DOHH2 (cell line): Measurements from ENCODE around the gene TUBA3C.
"Not testable (repeated sequence)": the region's sequence is repeated elsewhere in the genome, so short reads cannot be mapped to it uniquely, and the experiment has no call there.

Source experiments
- H3F3A ChIP-seq: fragments of 200-600 bp; sonication (generic), shearing (Covaris generic); 2 replicates; pipeline ENCODE4 v1.6.0; 2016; ENCODE audit warnings: antibody characterized with exemption, mild to moderate bottlenecking; ENCODE audit not compliant: control insufficient read depth, insufficient read depth
- H3K27ac ChIP-seq: fragments of 200-600 bp; sonication (generic); 2 replicates; pipeline ENCODE4 v1.5.1; 2014; ENCODE audit warnings: low read depth, mild to moderate bottlenecking, low read length, moderate library complexity
- H3K27me3 ChIP-seq: fragments of 200-600 bp; sonication (generic); 2 replicates; pipeline ENCODE4 v1.6.1; 2014; ENCODE audit warnings: mild to moderate bottlenecking, low read length, mixed read lengths; ENCODE audit not compliant: control insufficient read depth
- H3K36me3 ChIP-seq: fragments of 200-600 bp; sonication (generic); 2 replicates; pipeline ENCODE4 v1.6.1; 2014; ENCODE audit warnings: mild to moderate bottlenecking, low read length, moderate library complexity, mixed read lengths; ENCODE audit not compliant: control insufficient read depth
- H3K4me1 ChIP-seq: fragments of 200-600 bp; sonication (generic); 2 replicates; pipeline ENCODE4 v1.6.1; 2014; ENCODE audit warnings: mild to moderate bottlenecking, low read length, mixed read lengths; ENCODE audit not compliant: control insufficient read depth
- H3K4me2 ChIP-seq: fragments of 200-600 bp; sonication (generic); 2 replicates; pipeline ENCODE4 v1.6.0; 2014; ENCODE audit warnings: mild to moderate bottlenecking, low read length, moderate library complexity
- H3K4me3 ChIP-seq: fragments of 200-600 bp; sonication (generic); 2 replicates; pipeline ENCODE4 v1.5.1; 2014; ENCODE audit warnings: mild to moderate bottlenecking, low read length, mixed read lengths
- H3K79me2 ChIP-seq: fragments of 200-600 bp; sonication (generic); 2 replicates; pipeline ENCODE4 v1.6.1; 2014; ENCODE audit warnings: mild to moderate bottlenecking, low read length, mixed read lengths; ENCODE audit not compliant: control insufficient read depth
- H3K9me2 ChIP-seq: fragments of 200-600 bp; sonication (generic); replicated peaks from 2 replicates; pipeline ENCODE4 v1.6.1; 2014; ENCODE audit warnings: mild to moderate bottlenecking, low read length, mixed read lengths; ENCODE audit not compliant: control insufficient read depth
- H3K9me3 ChIP-seq: fragments of 200-600 bp; sonication (generic); 2 replicates; pipeline ENCODE4 v1.6.1; 2014; ENCODE audit warnings: antibody characterized with exemption, low read length, mixed read lengths; ENCODE audit not compliant: control insufficient read depth, insufficient read depth
- H4K20me1 ChIP-seq: fragments of 200-600 bp; sonication (generic); 2 replicates; pipeline ENCODE4 v1.6.0; 2014; ENCODE audit warnings: low read depth, mild to moderate bottlenecking, antibody characterized with exemption, low read length, moderate library complexity; ENCODE audit not compliant: control insufficient read depth, insufficient read depth
- EZH2phosphoT487 ChIP-seq: fragments of 200-600 bp; sonication (generic); IDR thresholded peaks from 2 replicates; pipeline ENCODE4 v1.6.1; 2017; ENCODE audit warnings: borderline replicate concordance, mild to moderate bottlenecking, antibody characterized with exemption, low read length, moderate library complexity, mixed read lengths
- TF ChIP-seq, protein P1 (sequence below): fragments of 200-600 bp; sonication (generic); IDR thresholded peaks from one replicate; pipeline ENCODE4 v1.5.1; 2014; ENCODE audit warnings: antibody characterized with exemption, mild to moderate bottlenecking, low read depth, low read length; ENCODE audit not compliant: poor library complexity, severe bottlenecking

The TUBA3C gene

DNA sequence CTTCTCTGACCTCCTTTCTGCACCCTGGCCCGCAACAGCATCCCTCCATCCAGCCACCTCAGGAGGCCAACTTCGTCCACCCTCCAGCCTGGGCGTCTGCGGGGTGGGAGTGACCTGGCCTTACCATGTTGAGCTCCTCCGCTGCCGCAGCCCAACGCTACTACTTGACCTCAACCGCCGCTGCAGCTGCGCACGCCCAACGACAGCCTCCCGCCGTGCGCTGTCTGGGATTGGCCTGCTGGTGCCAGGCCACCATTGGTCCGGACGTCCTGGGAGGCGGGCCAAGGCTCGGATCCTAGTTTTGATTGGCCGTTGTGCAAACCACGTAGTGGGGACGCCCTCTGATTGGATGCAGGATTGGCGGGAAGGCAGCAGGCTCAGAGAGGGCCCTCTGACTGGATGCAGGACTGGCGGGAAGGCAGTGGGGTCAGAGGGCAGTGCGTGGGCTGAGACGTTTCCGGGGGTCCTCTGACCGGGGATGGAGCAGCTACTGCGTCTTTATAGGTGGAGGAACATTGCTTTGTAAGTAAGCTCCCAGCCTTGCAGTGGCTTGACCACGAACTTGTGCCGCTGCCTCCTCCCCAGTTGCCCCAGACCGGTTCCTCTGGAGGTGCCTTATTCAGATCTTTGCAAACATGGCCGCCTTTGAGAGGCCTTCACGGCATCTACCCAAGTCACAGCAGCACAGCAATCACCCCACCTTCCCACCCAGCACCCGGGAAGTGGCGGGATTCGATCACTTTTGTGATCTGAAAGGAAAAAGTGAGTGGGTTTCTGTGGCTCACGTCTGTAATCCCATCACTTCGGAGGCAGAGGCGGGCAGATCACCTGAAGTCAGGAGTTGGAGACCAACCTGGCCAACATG, at the start of gene TUBA3C:
TUBA3C (minus strand) TSS at position 204 of the 865 bp plus-strand sequence; CDS start at position 127, 77 bp downstream.
- TF ChIP-seq EZH2phosphoT487: no peak
- TF ChIP-seq, protein P1, sequence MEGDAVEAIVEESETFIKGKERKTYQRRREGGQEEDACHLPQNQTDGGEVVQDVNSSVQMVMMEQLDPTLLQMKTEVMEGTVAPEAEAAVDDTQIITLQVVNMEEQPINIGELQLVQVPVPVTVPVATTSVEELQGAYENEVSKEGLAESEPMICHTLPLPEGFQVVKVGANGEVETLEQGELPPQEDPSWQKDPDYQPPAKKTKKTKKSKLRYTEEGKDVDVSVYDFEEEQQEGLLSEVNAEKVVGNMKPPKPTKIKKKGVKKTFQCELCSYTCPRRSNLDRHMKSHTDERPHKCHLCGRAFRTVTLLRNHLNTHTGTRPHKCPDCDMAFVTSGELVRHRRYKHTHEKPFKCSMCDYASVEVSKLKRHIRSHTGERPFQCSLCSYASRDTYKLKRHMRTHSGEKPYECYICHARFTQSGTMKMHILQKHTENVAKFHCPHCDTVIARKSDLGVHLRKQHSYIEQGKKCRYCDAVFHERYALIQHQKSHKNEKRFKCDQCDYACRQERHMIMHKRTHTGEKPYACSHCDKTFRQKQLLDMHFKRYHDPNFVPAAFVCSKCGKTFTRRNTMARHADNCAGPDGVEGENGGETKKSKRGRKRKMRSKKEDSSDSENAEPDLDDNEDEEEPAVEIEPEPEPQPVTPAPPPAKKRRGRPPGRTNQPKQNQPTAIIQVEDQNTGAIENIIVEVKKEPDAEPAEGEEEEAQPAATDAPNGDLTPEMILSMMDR: no peak
- Histone ChIP-seq H3K4me1 (no peaks in the 10 kb centered on the region), H3K9me2 (no peaks in the 10 kb centered on the region)

DNA sequence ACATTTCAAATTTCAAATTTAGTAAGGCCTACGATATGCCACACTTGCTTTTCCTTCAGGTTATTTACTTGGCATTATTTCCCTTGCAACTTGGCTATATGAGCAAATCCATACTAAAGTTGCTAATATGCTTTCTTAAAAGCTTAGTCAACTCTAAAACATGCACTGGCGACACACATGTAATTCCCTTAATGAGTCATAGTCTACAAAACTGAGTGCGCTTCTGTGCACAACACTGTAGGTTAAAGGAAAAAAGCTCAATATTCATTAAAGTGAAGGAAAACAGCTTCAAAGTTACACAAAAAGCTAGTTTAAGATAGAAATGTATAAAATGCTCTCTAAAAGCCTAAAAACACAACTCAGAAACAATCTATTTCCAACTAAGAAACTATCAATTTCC, 25.8 kb upstream of the TUBA3C start:
- not testable (repeated sequence) for H3K9me2 ChIP-seq, H3K36me3 ChIP-seq, H3K9me3 ChIP-seq, H3K4me3 ChIP-seq, H4K20me1 ChIP-seq, H3K4me2 ChIP-seq, H3F3A ChIP-seq, H3K27ac ChIP-seq, H3K27me3 ChIP-seq, H3K4me1 ChIP-seq, H3K79me2 ChIP-seq

More for the DNA sequence above, at the start of gene TUBA3C:
- Histone ChIP-seq H3K4me3 (no peak within 1 kb of the TSS), H3F3A (no peaks in the 10 kb centered on the region), H3K4me2 (no peak within 1 kb of the TSS), H4K20me1 (no peaks in the 10 kb centered on the region), H3K9me3 (peaks cover 6% of the 10 kb centered on the region; the same call in 1 of the 2 replicates), H3K36me3 (no peaks in the 10 kb centered on the region), H3K27ac (no peak within 1 kb of the TSS), H3K27me3 (no peaks in the 10 kb centered on the region), H3K79me2 (no peaks in the 10 kb centered on the region)

DNA sequence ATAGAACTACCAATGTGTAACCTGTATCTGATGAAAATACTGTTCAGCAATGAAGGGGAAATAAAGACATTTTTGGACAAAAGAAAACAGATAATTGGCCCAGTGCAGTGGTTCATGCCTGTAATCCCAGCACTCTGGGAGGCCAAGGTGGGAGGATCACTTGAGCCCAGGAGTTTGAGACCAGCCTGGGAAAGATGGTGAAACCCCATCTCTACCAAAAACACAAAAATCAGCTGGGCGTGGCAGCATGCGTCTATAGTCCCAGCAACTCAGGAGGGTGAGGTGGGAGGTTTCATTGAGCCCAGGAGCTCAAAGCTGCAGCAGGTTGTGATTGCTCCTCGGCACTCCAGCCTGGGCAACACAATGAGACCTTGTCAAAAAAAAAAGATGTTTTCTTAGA, 11.0 kb upstream of the TUBA3C start:
- not testable (repeated sequence) for H3K27ac ChIP-seq, H3K4me1 ChIP-seq, H3K4me2 ChIP-seq, H3F3A ChIP-seq, H3K27me3 ChIP-seq, H3K9me3 ChIP-seq, H3K9me2 ChIP-seq, H3K4me3 ChIP-seq, H3K36me3 ChIP-seq, H4K20me1 ChIP-seq, H3K79me2 ChIP-seq

DNA sequence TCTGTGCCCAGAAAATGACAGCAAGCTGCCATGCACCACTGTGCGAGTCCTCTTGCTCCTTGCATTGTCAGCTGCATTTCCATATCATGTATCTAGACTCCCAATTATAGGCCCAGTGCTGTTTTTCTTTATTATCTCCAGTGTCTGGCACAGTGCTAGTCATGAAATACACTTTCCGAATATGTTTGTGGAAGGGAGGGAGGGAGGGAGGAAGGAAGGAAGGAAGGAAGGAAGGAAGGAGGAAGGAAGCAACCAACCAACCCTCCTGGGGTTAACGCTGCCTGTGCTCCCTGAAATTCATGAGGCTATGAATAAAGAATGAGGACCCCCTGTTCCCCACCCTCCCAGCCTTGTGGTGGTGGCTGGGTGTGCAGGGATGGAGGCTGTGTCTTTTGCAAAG, 8.3 kb upstream of the TUBA3C start:
- H3K27ac ChIP-seq, H3K36me3 ChIP-seq, H3K4me2 ChIP-seq, H3K9me2 ChIP-seq, H3K4me3 ChIP-seq, H3K79me2 ChIP-seq, H3K4me1 ChIP-seq, H3K27me3 ChIP-seq, H3K9me3 ChIP-seq, H3F3A ChIP-seq, H4K20me1 ChIP-seq: not testable (repeated sequence)

DNA sequence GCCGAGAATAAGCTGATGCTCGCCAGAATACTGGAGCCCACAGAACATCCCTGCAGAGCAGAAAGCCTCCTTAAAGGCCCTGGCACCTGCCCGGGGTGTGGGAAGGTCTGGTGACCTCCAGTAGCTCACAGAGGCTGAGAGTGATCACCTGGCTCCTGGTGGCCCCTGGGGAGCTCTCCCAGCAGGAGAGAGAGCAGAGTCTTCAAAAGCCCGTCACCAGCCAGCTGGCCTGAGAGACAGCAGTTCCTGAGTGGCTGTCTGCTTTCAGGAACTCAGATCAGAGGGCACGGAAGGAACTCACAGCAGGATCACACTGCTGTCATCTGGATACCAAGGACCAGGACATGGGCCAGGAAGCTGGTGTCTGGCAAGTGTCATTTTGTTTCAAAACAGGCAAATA, 7.7 kb upstream of the TUBA3C start:
- H3K9me2 ChIP-seq, H4K20me1 ChIP-seq, H3K4me3 ChIP-seq, H3K9me3 ChIP-seq, H3K79me2 ChIP-seq, H3F3A ChIP-seq, H3K4me2 ChIP-seq, H3K27ac ChIP-seq, H3K4me1 ChIP-seq, H3K27me3 ChIP-seq, H3K36me3 ChIP-seq: not testable (repeated sequence)
